ENCODE results near the gene ARHGAP45.

ARHGAP45 gene

DNA sequence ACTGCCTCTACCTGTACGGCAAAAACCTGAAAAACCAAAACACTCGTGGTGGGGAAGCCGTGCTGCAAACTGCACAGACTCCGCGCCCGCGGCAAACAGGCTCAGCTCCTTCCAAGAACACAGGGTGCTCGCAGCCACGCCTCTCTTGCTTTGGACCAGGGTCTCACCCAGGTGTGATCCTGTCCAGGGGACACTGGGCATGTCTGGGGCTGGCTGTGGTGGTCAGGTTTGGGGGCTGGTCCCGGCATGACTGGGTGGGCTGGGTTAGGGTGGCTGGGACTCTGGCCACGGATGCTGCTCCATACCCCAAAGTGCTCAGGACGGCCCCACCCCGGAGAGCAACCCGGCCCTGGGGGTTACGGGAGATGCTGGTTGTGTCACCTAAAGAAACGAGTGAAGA, 50.7 kb downstream of the ARHGAP45 start:
- H3K36me3 ChIP-seq (ENCODE audit: control insufficient read depth, insufficient read depth, low read length), result peaks cover 17% of the 10 kb centered on the region

DNA sequence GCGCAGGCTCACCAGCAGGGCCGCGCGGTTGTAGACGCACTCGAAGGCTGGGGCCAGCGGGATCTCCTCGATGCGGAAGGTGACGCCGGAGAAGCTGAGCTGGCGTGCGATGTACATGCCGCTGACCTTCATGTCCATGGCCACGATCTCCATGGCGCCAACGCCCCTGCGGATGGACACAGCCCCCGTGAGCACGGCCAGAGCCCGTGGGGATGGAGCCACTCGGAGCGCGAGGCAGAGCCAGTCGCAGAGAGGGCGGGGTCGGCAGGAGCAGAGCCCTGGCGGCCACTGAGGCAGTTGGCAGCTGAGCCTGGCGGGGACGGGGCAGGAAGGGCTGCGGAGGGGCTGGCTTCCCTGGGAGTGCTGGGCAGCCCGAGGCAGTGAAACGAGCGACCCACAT, 52.0 kb downstream of the ARHGAP45 start:
- H3K27me3 ChIP-seq (ENCODE audit: control insufficient read depth, insufficient read depth, low read length), result no peaks in the 10 kb centered on the region
- no peak overlapping the region for H3K4me3 ChIP-seq (ENCODE audit: low read length)
- no peak overlapping the region for H3K9ac ChIP-seq (ENCODE audit: low read length)
- H3K9me3 ChIP-seq (ENCODE audit: control insufficient read depth, low read length), result no peaks in the 10 kb centered on the region
- H3K4me1 ChIP-seq (ENCODE audit: control insufficient read depth, insufficient read depth, low read length), result peaks cover 14% of the 10 kb centered on the region
- H3K36me3 ChIP-seq (ENCODE audit: control insufficient read depth, insufficient read depth, low read length), result peaks cover 24% of the 10 kb centered on the region

More for the DNA sequence above, 50.7 kb downstream of the ARHGAP45 start:
- H3K9ac ChIP-seq (ENCODE audit: low read length), result no peak overlapping the region
- H3K4me3 ChIP-seq (ENCODE audit: low read length), result no peak overlapping the region
- H3K9me3 ChIP-seq (ENCODE audit: control insufficient read depth, low read length), result no peaks in the 10 kb centered on the region
- H3K4me1 ChIP-seq (ENCODE audit: control insufficient read depth, insufficient read depth, low read length), result peaks cover 15% of the 10 kb centered on the region
- H3K27me3 ChIP-seq (ENCODE audit: control insufficient read depth, insufficient read depth, low read length), result no peaks in the 10 kb centered on the region

DNA sequence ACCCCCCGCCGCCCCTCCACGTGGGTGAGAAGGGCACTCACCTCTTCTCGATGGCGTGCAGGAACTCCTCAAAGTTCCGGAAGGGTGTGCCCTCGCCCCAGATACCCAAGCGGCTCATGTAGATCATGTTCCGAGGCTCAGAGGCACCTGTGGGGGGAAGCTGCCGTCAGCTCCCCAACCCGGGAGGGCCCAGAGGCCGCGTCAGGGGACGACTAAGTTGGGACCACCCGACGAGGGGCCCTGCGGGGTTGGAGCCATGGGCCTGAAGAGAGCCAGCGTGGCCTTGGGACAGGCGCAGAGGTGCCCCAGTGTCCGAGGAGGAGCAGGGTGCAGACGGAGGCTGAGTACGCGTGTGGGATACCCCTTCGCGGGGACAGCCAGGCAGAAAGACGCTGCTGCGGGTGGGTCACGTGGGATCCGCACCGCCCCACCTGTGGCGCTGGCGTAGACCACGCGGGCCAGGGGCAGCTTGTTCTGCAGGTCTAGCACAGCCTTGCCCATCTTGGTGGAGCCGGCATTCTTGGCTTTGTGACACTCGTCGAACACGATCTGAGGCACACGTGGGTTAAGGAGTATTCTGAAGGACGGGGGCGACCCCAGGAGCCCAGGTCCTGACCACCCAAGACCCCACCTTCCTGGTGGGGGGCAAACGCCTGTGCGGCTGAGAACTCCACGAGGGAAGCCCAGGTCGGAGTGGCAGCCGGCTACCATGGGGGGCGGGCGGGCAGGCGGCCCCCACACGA, 52.7 kb downstream of the ARHGAP45 start:
- H3K9ac ChIP-seq (ENCODE audit: low read length), result no peak overlapping the region
- no peak overlapping the region for H3K4me3 ChIP-seq (ENCODE audit: low read length)
- peaks cover 23% of the 10 kb centered on the region for H3K36me3 ChIP-seq (ENCODE audit: control insufficient read depth, insufficient read depth, low read length)
- H3K27me3 ChIP-seq (ENCODE audit: control insufficient read depth, insufficient read depth, low read length), result no peaks in the 10 kb centered on the region
- peaks cover 14% of the 10 kb centered on the region for H3K4me1 ChIP-seq (ENCODE audit: control insufficient read depth, insufficient read depth, low read length)
- no peaks in the 10 kb centered on the region for H3K9me3 ChIP-seq (ENCODE audit: control insufficient read depth, low read length)

DNA sequence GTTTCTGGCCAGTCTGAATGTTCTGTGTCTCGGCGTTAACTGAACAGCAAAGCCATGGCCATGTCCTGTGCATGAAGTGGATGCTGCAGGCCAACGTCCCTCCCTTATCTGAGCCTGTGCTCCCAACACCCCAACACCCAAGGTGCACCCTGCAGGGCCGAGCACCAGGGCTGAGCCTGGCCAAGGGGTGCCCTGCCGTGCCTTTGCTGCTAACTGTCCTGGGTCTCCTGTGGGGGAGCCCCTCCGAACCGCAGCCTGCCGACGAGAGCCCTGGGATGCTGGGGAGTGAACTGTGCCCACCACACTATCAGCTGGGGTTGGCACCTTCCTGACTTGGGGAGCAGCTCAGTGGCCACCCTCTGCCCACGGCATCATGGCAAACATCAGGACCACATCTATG, 54.4 kb downstream of the ARHGAP45 start:
- H3K4me3 ChIP-seq (ENCODE audit: low read length), result no peak overlapping the region
- H3K36me3 ChIP-seq (ENCODE audit: control insufficient read depth, insufficient read depth, low read length), result peaks cover 25% of the 10 kb centered on the region
- H3K9me3 ChIP-seq (ENCODE audit: control insufficient read depth, low read length), result no peaks in the 10 kb centered on the region
- H3K4me1 ChIP-seq (ENCODE audit: control insufficient read depth, insufficient read depth, low read length), result peaks cover 14% of the 10 kb centered on the region
- no peaks in the 10 kb centered on the region for H3K27me3 ChIP-seq (ENCODE audit: control insufficient read depth, insufficient read depth, low read length)
- H3K9ac ChIP-seq (ENCODE audit: low read length), result no peak overlapping the region

DNA sequence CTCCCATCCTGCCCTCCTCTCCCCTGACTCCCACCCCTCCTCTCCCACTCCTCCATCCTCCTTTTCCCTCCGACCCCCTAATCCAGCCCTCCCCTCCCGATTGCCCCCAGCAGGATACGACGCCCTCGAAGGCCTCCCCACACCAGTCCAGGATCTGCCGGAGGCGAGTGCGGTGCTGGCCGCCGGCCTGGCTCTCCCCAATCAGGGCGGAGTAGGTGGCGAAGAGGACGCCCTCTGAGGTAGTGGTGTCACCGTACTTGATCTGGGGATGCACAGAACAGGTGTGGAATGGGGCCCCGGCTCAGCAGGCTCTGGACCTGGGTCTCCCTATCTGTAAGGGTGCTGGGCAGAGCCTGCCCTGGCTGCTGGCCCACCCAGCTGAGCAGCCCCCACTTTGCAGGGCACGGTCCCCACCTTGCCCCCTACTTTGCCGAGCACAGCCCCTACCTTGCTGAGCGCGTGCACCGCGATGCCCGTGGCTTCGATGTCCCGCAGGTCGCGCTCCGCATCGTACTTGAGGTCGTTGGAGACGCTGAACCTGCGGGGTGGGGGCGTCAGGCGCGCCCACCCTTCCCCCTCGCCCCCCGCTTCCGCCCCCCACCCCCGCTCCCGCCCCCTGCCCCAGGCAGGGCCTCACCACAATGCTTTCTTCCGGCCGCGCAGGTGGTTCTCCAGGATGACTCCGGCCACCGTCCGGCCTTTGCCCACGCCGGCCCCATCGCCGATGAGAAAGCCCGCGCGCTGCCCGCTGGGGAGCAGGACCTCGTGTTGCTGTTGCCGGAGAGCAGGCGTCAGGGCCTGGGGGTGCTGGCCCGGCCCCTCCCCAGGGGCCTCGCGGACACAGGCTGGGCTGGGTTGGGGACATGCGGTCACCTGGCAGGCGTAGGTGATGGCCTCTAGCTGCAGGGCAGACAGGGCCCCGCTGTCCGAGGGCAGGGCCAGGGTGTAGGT, 55.3 kb downstream of the ARHGAP45 start:
- Histone ChIP-seq H3K36me3 (ENCODE audit: control insufficient read depth, insufficient read depth, low read length) (peaks cover 25% of the 10 kb centered on the region), H3K9ac (ENCODE audit: low read length) (no peak overlapping the region), H3K9me3 (ENCODE audit: control insufficient read depth, low read length) (no peaks in the 10 kb centered on the region), H3K4me1 (ENCODE audit: control insufficient read depth, insufficient read depth, low read length) (peaks cover 14% of the 10 kb centered on the region), H3K27me3 (ENCODE audit: control insufficient read depth, insufficient read depth, low read length) (no peaks in the 10 kb centered on the region), H3K4me3 (ENCODE audit: low read length) (no peak overlapping the region)

DNA sequence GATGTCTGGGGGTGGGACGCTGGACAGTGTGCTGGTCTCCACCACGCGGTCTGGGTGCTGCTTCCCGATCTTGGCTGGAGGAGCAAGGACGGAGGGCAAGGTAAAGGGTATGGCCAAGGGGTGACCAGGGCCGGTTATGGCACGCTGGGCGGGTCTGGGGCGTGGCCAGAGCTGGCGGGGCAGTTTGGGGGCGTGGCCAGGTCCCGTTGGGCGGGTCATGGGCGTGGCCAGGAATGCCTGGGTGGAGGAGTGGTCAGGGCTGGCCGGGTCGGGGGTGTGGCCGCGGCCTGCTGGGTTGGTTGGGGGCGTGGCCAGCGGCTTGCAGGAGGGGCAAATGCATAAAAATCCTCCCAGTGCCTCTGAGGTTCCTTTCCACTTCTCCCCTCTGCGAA, 56.0 kb downstream of the ARHGAP45 start:
- Histone ChIP-seq H3K9ac (ENCODE audit: low read length) (no peak overlapping the region), H3K9me3 (ENCODE audit: control insufficient read depth, low read length) (no peaks in the 10 kb centered on the region), H3K36me3 (ENCODE audit: control insufficient read depth, insufficient read depth, low read length) (peaks cover 25% of the 10 kb centered on the region)

DNA sequence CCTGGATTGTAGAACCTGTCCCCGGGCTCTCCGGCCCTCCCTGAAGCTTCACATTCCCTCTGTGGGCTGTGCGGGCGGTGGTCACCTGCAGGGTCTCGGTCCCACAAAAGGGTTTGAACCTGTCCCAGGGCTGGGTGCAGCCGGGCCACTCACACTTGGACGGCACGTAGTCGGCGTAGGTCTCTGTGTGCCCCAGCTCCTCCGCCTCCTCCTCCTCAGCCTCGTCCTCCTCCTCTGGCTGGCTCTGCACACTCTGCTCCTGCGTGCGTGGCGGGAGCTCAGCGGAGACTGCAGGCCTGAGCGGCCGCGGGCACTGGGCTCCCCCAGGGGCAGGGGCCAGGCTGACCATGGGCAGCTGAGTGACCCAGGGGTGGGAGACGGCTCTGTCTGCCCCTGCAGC, 56.4 kb downstream of the ARHGAP45 start:
- Histone ChIP-seq H3K9ac (ENCODE audit: low read length) (no peak overlapping the region), H3K9me3 (ENCODE audit: control insufficient read depth, low read length) (no peaks in the 10 kb centered on the region), H3K27me3 (ENCODE audit: control insufficient read depth, insufficient read depth, low read length) (no peaks in the 10 kb centered on the region), H3K36me3 (ENCODE audit: control insufficient read depth, insufficient read depth, low read length) (peaks cover 25% of the 10 kb centered on the region), H3K4me3 (ENCODE audit: low read length) (no peak overlapping the region), H3K4me1 (ENCODE audit: control insufficient read depth, insufficient read depth, low read length) (peaks cover 14% of the 10 kb centered on the region)

More for the DNA sequence above, 56.0 kb downstream of the ARHGAP45 start:
- Histone ChIP-seq H3K4me3 (ENCODE audit: low read length) (no peak overlapping the region), H3K27me3 (ENCODE audit: control insufficient read depth, insufficient read depth, low read length) (no peaks in the 10 kb centered on the region), H3K4me1 (ENCODE audit: control insufficient read depth, insufficient read depth, low read length) (peaks cover 14% of the 10 kb centered on the region)

DNA sequence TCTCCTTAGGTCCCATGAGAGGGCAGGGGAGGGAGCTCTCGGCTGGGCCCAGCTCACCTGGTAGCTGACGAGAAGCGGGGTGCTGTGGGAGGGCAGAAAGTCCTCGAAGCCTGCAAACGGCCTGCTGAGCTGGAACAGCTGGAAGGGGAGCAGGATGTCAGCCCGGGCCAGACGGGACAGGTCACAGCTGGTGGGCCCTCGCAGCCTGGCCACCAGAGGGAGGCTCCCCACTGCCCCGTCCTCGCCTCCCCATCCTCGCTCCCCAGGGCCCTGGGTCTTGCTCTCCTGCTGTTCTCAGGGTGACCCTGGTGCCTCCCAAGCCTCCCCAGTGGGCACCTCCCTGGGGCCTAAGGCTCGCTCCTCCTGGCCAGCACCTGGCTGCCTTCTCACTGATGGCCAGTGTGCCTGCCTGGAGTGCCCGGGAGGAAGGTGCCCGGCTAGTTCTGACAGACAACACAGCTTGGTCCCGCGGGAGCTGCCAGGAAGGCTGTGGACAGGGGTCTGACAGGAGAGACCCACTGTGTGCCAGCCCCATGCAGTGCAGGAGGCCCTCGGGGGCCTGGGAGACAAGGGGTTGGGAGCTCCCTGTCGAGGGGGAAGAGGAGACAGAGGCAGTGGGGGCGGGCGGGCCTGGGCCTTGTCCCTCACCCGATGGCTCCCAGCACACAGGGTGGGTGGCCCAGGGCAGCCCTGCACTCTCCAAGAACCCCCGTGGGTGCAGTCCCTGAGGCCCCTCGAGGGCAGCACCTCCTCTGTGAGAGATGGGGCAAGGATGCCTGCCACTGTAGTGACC, 57.1 kb downstream of the ARHGAP45 start:
- H3K9ac ChIP-seq (ENCODE audit: low read length), result no peak overlapping the region
- H3K4me1 ChIP-seq (ENCODE audit: control insufficient read depth, insufficient read depth, low read length), result peaks cover 14% of the 10 kb centered on the region
- peaks cover 25% of the 10 kb centered on the region for H3K36me3 ChIP-seq (ENCODE audit: control insufficient read depth, insufficient read depth, low read length)

DNA sequence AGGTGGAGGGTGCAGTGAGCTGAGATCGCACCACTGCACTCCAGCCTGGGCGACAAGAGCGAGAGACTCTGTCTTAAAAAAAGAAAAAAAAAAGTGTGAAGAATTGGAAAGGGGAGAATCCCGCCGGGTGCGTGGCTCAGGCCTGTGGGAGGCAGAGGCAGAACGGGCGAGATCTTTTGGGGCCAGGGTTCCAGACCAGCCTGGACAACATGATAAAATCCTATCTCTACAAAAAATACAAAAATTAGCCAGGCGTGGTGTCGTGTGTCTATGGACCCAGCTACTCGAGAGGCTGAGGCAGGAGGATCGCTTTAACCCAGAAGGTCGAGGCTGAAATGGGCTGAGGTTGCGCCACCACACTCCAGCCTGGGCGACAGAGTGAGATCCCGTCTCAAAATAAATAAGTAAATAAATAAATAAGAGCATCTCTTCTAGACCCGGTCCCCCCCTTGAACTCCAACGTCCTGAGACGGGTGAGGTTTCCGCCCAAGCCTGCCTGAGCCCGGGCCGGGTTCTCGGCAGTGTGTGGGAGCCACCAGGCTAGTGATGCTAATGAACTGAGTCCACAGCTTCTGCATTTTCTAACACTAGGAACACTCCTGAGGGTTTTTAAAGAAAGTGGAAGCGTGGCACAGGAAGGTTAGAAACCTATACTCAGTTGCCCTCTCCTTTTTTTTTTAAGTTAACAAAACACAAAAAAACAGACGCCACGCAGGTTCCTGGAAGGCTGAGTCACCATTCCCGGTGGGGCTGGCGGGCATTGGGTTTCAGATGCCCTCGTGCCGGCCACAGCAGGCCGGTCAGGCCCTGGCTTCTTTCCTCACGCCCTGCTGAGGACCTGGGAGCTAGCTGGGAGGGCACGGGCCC, 58.9 kb downstream of the ARHGAP45 start:
- H3K4me3 ChIP-seq (ENCODE audit: low read length), result no peak overlapping the region
- peaks cover 25% of the 10 kb centered on the region for H3K36me3 ChIP-seq (ENCODE audit: control insufficient read depth, insufficient read depth, low read length)
- no peaks in the 10 kb centered on the region for H3K27me3 ChIP-seq (ENCODE audit: control insufficient read depth, insufficient read depth, low read length)
- peaks cover 21% of the 10 kb centered on the region for H3K4me1 ChIP-seq (ENCODE audit: control insufficient read depth, insufficient read depth, low read length)
- no peaks in the 10 kb centered on the region for H3K9me3 ChIP-seq (ENCODE audit: control insufficient read depth, low read length)
- no peak overlapping the region for H3K9ac ChIP-seq (ENCODE audit: low read length)

More for the DNA sequence above, 57.1 kb downstream of the ARHGAP45 start:
- no peaks in the 10 kb centered on the region for H3K9me3 ChIP-seq (ENCODE audit: control insufficient read depth, low read length)
- H3K27me3 ChIP-seq (ENCODE audit: control insufficient read depth, insufficient read depth, low read length), result no peaks in the 10 kb centered on the region
- H3K4me3 ChIP-seq (ENCODE audit: low read length), result no peak overlapping the region

DNA sequence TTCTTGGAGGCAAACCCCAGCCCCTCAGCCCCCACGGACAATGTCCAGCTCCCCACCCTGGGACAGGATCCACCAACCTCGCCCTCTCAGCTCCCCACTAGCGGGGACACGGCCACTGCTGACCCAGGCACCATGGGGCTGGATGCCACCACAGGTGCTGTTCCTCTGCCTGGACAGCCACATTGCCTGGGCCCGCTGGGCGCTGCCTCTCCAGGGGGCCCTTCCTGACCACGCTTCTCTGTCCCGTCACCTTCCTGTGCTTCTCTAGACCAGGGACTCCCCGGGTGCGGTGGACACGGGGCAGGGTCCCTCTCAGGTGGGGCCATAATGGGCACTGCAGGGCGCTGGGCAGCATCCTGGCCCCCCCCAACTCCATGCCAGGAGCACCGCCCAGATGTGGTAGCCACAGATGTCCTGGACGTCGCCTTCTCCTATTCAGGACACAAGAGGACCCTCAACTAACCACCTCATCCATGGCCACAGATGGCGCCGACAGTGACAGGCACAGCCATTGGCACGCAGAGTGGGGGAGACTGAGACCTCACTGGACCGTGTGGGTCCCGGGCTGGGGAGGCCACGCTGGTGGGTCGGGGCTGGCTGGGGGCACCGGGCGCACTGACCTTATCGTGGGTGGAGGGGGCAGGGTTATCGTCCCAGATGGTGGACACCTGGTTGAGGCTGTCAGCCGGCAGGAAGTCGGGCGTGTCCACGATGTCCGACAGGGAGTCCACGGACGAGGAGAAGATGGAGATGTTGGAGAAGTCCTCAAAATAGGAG, 60.2 kb downstream of the ARHGAP45 start:
- Histone ChIP-seq H3K4me3 (ENCODE audit: low read length) (no peak overlapping the region), H3K4me1 (ENCODE audit: control insufficient read depth, insufficient read depth, low read length) (peaks cover 33% of the 10 kb centered on the region), H3K9ac (ENCODE audit: low read length) (no peak overlapping the region), H3K9me3 (ENCODE audit: control insufficient read depth, low read length) (no peaks in the 10 kb centered on the region), H3K36me3 (ENCODE audit: control insufficient read depth, insufficient read depth, low read length) (peaks cover 14% of the 10 kb centered on the region), H3K27me3 (ENCODE audit: control insufficient read depth, insufficient read depth, low read length) (no peaks in the 10 kb centered on the region)
